Parathyroid adenoma (tissue), 2 donors: Measurements from ENCODE around the gene NBEA.
A peak's percentile ranks its signal among the peaks of the same experiment; 100 is the strongest.

ENCODE experiments used
- H2AFZ ChIP-seq: fragments of 300-600 bp; sonication (generic); one replicate; pipeline ENCODE4 v1.7.0; 2017; ENCODE audit warnings: antibody characterized with exemption, mild to moderate bottlenecking
- H3K27ac ChIP-seq: fragments of 300-600 bp; sonication (generic); one replicate; pipeline ENCODE4 v1.7.0; 2017
- H3K27me3 ChIP-seq: fragments of 300-600 bp; sonication (generic); one replicate; pipeline ENCODE4 v1.7.0; 2017; ENCODE audit warnings: low read length; ENCODE audit not compliant: control insufficient read depth, insufficient read depth
- H3K36me3 ChIP-seq: fragments of 300-600 bp; sonication (generic); one replicate; pipeline ENCODE4 v1.7.0; 2017; ENCODE audit warnings: low read length; ENCODE audit not compliant: control insufficient read depth, insufficient read depth
- H3K4me1 ChIP-seq: fragments of 300-600 bp; sonication (generic); one replicate; pipeline ENCODE4 v1.7.0; 2017; ENCODE audit warnings: control low read depth
- H3K4me2 ChIP-seq: fragments of 300-600 bp; sonication (generic); one replicate; pipeline ENCODE4 v1.7.0; 2017; ENCODE audit warnings: low read length
- H3K4me3 ChIP-seq: fragments of 300-600 bp; sonication (generic); one replicate; pipeline ENCODE4 v1.7.0; 2017; ENCODE audit warnings: low read depth, low read length
- H3K79me2 ChIP-seq: fragments of 300-600 bp; sonication (generic); one replicate; pipeline ENCODE4 v1.7.0; 2017; ENCODE audit warnings: control low read depth
- H3K9ac ChIP-seq: fragments of 300-600 bp; sonication (generic); one replicate; pipeline ENCODE4 v1.7.0; 2017; ENCODE audit warnings: mild to moderate bottlenecking
- H3K9me3 ChIP-seq: fragments of 300-600 bp; sonication (generic); one replicate; pipeline ENCODE4 v1.7.0; 2017; ENCODE audit warnings: low read length; ENCODE audit not compliant: control insufficient read depth
- TF ChIP-seq, protein P1 (sequence below): fragments of 300-600 bp; sonication (generic); IDR thresholded peaks from one replicate; pipeline ENCODE4 v1.7.0; 2017; ENCODE audit warnings: antibody characterized with exemption, mild to moderate bottlenecking
- donor health status: primary hyperparathyroidism.

NBEA gene

GRCh38 chr13:35470671-35471661 is 528.9 kb downstream of the NBEA start:
- TF ChIP-seq, protein P1, sequence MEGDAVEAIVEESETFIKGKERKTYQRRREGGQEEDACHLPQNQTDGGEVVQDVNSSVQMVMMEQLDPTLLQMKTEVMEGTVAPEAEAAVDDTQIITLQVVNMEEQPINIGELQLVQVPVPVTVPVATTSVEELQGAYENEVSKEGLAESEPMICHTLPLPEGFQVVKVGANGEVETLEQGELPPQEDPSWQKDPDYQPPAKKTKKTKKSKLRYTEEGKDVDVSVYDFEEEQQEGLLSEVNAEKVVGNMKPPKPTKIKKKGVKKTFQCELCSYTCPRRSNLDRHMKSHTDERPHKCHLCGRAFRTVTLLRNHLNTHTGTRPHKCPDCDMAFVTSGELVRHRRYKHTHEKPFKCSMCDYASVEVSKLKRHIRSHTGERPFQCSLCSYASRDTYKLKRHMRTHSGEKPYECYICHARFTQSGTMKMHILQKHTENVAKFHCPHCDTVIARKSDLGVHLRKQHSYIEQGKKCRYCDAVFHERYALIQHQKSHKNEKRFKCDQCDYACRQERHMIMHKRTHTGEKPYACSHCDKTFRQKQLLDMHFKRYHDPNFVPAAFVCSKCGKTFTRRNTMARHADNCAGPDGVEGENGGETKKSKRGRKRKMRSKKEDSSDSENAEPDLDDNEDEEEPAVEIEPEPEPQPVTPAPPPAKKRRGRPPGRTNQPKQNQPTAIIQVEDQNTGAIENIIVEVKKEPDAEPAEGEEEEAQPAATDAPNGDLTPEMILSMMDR = no peak
- no peak overlapping the region for H3K9ac ChIP-seq
- H3K4me2 ChIP-seq = peak overlapping the region; percentile 39
- H3K9me3 ChIP-seq = no peaks in the 10 kb centered on the region
- peak overlapping the region; percentile 24 for H3K27ac ChIP-seq
- no peaks in the 10 kb centered on the region for H3K27me3 ChIP-seq
- peak overlapping the region; percentile 6 for H3K4me3 ChIP-seq
- no peaks in the 10 kb centered on the region for H3K4me1 ChIP-seq
- no peaks in the 10 kb centered on the region for H3K79me2 ChIP-seq
- H3K36me3 ChIP-seq = no peaks in the 10 kb centered on the region
- H2AFZ ChIP-seq = no peak overlapping the region

GRCh38 chr13:35471706-35472322 is 529.7 kb downstream of the NBEA start:
- Histone ChIP-seq H3K27ac (no peak overlapping the region), H3K36me3 (no peaks in the 10 kb centered on the region), H2AFZ (no peak overlapping the region), H3K9me3 (no peaks in the 10 kb centered on the region), H3K4me2 (no peak overlapping the region), H3K4me1 (no peaks in the 10 kb centered on the region), H3K9ac (no peak overlapping the region), H3K79me2 (no peaks in the 10 kb centered on the region), H3K27me3 (no peaks in the 10 kb centered on the region), H3K4me3 (no peak overlapping the region)
- TF ChIP-seq, protein P1 = no peak

DNA sequence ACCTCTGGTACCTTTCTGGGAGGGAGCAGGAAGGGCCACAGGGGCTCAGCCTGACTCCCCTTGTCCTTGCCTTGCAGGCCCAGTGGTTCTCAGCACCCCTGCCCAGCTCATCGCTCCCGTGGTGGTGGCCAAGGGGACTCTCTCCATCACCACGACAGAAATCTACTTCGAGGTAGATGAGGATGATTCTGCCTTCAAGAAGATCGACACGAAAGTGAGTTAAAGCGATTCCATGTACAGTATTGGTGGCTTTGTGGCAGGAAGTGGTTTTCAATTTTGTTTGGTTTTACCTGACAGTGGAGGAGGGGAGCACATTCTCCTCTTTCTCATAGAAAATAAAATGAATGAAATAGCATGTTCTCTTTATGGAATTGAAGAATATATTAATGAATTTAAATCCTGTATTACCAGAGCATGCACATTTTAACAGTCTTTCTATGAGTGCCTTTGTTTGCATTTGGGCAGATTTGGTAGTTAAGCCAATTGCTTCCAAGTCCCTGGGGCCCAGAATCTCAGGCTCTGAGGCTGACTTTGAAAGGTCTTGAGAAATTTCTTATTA is 530.3 kb downstream of the NBEA start:
- H3K27ac ChIP-seq = no peak overlapping the region
- no peaks in the 10 kb centered on the region for H3K79me2 ChIP-seq
- H3K4me2 ChIP-seq = no peak overlapping the region
- H2AFZ ChIP-seq = no peak overlapping the region
- H3K9ac ChIP-seq = no peak overlapping the region
- H3K4me3 ChIP-seq = no peak overlapping the region
- H3K36me3 ChIP-seq = no peaks in the 10 kb centered on the region
- no peaks in the 10 kb centered on the region for H3K4me1 ChIP-seq
- H3K9me3 ChIP-seq = no peaks in the 10 kb centered on the region
- TF ChIP-seq, protein P1 = no peak
- H3K27me3 ChIP-seq = no peaks in the 10 kb centered on the region

- Histone ChIP-seq H3K4me3 (no peak overlapping the region), H3K9ac (no peak overlapping the region), H2AFZ (no peak overlapping the region), H3K4me2 (no peak overlapping the region), H3K36me3 (no peaks in the 10 kb centered on the region), H3K4me1 (no peaks in the 10 kb centered on the region), H3K27ac (no peak overlapping the region), H3K79me2 (no peaks in the 10 kb centered on the region), H3K9me3 (no peaks in the 10 kb centered on the region), H3K27me3 (no peaks in the 10 kb centered on the region)
- TF ChIP-seq, protein P1 = no peak
These were observed 531.2 kb downstream of the NBEA start for GRCh38 chr13:35473206-35473775.
